Suppressor macrophage treated with lipopolysaccharide for 1 hour (primary cell): Measurements from ENCODE around the gene CACNB3.

ENCODE experiments used
- DNase-seq, 3 donors: peaks; one replicate each; pipeline ENCODE4 v3.0.0-alpha.2; 2020 to 2022

CACNB3 gene

DNA sequence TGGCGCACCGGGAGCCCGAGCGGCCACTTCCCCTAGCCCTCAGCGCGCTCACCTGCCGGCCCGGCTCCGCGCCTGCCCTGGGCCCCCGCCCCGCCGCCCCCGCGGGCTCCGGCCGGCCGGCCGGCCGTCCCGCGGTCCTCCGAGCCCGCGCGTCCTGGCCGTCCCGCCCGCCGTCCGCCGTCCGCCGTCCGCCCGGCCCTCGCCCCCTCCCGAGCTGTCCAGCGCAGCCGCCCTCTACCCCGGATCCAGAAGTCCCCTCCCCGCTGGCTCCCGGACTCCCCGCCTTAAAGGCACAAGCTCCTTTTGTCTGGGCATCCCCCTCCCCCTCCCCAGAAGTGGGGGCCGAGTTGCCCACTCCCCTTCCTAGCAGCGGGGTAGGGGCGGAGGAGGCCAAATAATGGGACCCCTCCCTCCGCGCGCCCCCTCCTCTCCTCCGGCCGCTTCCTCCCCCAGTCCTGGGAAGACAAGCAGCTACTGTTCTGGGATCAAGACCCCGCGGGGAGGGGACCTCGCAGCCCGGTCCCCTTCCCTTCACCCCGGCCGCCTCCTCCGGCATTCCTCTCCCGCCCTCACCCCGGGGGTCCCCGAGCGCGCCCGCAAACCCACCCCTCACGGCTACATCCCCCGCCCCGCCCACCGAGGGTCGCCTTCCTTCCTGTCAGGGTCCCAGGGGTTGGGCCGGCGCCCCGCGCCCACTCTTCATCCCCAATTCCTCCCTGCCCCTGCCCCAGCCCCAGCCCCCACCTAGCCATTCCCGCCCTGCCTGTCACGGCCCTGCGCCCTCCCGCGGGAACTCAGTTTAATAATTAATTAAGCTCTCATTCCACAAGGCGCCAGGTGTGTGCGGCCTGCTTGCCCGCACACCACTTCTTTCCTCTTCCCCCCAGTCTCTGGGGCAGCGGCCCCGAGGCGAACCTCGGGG, 29.2 kb upstream of the CACNB3 start, which contains the start of gene ADCY6:
TSS of gene ADCY6 (minus strand) at position 236 of the 922 bp plus-strand sequence. CDS start 5,655 bp downstream, outside the sequence.
- DNase-seq, result peak; percentile 51 to 74 (median 57)

DNA sequence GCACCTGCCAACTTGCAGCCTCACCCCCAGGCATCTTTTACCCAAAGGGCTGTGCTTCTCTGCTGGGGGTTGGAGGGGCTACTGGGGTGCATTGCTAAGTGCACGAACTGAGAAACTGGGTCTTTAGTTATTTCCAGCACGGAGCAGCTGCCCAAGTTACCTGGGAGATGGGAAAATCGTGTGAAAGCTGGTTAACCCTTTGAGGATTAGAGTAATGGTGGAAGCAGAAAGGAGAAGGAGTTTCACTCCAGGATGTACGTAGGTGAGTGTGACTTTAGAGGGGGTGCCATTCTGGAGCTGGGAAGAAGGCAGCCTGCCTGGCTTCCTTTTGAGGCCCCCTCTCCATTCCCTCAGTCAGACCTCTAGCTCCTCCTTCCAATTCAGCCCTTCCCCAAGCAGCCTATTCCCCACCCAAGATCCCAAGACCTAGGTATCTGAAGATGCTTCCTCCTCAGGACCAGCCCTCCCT, 28.4 kb upstream of the CACNB3 start:
- no peak for DNase-seq

GRCh38 chr12:48793696-48794095, 24.6 kb upstream of the CACNB3 start:
- DNase-seq, result no peak

- no peak for DNase-seq
These were observed 23.4 kb upstream of the CACNB3 start for GRCh38 chr12:48794870-48795269.

DNA sequence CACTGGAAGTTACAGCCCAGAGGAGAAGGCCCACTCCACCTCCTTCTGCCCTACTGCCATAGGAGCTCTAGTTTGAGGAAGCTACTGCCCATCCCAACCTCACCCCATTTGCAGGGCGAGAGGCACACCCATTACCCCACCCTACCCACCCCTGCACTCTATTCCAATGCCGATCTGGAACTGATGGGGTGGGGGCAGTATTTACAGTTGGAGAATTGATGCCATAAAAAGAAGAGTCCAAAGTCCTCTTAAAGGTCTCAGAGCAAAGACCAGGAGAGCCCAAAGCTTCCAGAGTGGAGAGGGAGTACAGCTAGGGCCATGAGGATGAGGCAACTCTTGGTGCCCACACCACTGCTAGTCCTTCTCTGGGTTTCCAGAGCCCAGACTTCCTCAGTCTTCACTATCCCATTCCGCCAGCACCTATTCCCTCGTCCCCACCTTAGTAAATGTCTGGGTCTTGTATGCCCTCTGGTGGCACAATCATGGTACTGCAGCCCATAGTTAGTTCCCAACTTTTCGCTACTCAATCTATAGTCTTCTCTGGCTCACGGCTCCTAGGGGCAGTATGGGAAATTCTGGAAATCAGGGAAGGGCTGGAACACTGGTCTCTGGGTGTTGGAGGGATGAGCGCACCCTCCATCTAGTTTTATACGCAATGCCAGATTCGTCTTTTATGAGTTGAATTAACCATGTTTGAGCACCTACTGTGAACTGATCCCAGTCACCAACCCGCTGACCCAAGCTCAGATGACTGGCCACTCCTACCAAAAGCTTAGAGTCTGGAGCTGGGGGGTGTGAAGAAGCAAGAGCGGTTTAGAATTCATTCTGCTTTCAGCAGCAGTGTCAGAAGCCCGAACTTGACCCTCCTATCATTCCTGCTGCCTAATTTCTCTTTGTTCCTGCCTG, 22.5 kb upstream of the CACNB3 start:
- DNase-seq, result peak; percentile 72 to 79 (median 73)

GRCh38 chr12:48796976-48797375, 21.3 kb upstream of the CACNB3 start:
- peak; percentile 27 to 37 (median 32) for DNase-seq

DNA sequence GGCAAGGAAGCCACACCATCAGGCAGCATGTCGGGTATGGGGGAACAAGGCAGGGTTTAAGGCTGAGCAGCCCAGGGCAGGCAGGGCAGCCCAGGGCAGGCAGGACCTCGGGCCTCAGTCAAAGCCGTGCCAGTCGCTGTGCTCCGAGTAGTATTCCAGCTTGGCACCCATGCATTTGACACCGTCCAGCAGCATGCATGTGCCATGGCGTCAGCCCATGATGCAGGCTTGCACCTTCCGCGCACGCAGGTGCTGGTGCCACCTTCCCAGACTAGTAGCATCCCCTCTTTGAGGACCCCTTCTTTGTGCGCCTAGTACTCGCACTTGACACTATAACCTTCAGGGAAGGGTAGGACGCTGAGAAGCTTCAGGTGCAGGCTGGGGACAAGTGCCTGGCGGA, 17.8 kb upstream of the CACNB3 start:
- no peak for DNase-seq

DNA sequence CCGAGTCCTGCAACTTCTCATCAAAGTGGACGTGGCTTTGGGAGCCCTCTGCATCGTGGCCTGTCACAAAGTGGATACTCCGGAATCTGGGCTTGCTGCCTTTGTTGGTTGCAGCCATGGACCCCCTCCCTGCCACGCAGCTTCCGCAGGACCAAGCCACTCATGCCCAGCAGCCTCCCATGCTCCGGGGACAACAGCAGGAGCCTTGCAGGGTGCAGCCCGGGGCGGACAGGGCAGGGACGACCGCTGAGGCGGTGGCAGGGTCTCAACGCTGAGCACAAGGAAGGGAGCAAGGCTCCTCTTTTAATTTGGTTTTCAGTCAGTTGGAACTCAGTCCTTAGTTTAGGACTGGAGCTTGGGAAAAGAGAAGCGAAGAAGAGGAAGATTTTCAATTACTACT, 17.3 kb upstream of the CACNB3 start:
- no peak for DNase-seq

- DNase-seq, result peak in 2 of 3 donors; percentile 17 to 49
These were observed 14.6 kb upstream of the CACNB3 start for GRCh38 chr12:48803675-48804074.

- no peak for DNase-seq
These were observed 10.3 kb upstream of the CACNB3 start for GRCh38 chr12:48807981-48808380.

DNA sequence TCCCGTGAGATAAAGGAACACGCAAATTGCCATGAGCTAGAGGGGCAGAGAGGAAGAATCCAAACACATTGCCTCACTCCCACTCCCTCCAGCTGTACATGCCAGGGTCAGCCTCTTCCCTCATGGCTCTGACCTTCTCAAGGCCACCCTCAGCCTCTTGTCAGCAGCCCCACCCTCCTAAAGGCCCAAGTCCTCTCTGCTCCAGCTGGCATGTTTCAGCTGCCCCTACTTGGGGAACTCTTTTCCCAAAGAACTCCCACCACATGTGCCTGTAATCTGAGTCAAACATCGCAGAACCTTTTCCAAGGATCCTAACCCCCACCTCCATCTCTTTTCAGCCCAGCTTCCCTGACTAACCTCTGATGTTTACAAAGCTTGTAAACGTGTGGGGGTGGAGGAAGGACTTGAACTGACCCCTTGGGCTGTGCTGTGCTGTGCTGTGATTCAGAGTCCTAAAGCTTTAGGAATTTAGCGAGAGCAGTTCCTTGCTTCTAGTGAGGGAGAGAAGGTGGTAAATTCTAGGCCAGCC, 7.3 kb upstream of the CACNB3 start:
- no peak for DNase-seq

DNA sequence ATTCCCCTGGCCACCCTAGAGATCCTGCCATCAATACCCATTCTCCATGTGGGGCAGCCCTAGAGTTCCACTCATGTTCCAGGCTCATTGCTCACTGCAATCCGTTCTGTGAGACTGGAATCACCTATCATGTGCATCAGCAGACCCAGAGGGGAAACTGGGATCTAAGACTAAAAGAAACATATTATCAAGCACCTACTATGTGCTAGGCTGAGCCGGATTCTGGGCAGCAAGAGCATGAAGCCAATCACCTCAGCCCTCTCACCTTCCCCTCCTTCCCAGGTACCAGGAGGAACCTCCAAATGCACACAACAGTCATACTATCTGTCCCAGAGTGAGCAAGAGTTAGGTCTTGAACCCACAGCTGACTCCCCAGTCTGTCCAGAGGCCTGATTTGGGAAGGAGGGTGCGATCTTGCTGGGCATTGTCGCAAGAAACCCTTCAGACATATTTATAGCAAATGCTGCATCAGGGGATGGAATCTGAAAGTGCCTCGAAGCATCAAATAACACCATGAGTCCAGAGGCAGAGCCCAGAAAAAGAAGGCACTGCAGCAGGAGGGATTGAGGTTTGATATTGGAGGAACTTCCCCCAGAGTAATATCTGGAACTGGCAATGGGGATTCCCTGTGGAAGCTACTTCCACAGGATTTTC, 6.7 kb upstream of the CACNB3 start:
- DNase-seq, result no peak

DNA sequence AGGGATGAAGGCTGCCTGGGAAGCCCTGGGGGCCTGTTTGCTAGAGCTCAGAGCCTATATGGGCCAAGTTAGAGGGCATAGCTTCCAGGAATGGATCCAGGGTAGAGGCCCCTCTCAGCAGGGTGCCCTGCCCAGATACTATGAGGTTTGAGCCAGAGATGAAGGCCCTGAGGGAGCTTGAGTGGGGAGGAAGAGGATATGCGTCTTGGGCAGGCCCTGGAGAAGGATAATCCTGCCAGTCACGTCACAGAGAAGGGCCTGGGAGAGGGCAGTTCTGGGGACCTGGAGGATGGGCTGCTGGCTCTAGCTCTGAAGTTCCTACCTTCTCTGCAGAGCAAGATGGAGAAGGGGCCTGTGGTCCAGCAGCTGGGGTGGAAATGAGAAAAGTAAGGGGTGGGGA, 5.9 kb upstream of the CACNB3 start:
- DNase-seq, result no peak

- DNase-seq, result no peak
These were observed 4.6 kb upstream of the CACNB3 start for GRCh38 chr12:48813465-48814261.

- peak; percentile 83 to 94 (median 90) for DNase-seq
These were observed 3.8 kb upstream of the CACNB3 start for GRCh38 chr12:48814262-48815125.

- peak; percentile 62 to 74 (median 68) for DNase-seq
These were observed 2.9 kb upstream of the CACNB3 start for GRCh38 chr12:48815126-48816110.

DNA sequence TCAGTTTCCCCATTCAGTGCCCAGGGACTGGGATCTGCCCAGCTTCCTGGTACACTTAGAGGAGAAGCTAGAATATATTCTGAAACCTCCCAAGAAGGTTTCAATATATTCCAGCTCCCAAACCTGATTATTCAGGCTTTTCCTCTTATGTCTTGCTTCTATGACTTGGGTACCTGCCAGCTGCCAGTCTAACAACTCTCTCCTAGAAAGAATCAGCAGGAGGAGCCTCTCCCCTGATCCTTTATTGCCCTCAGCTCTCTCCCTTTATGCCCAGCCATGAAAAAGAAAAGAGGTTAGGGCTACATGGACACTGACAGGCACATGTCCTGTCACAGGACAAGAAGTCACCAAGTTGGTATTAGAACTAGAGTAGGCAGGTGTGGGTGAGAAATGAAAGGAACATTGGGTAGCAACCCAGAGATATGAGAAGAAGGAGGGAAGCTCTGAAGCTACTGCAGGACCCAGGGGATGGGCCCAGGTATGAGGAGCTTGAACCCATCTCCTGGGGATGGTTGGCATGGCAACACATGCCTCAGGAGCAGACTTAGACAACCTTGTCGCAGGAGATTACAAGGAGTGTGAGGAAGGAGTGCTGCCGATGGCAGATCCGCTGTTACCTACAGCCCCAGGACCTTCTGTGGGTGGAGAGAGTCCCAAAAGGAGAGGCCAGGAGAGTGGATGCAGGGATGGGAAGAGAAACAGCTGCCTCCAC, 2.0 kb upstream of the CACNB3 start:
- no peak for DNase-seq

DNA sequence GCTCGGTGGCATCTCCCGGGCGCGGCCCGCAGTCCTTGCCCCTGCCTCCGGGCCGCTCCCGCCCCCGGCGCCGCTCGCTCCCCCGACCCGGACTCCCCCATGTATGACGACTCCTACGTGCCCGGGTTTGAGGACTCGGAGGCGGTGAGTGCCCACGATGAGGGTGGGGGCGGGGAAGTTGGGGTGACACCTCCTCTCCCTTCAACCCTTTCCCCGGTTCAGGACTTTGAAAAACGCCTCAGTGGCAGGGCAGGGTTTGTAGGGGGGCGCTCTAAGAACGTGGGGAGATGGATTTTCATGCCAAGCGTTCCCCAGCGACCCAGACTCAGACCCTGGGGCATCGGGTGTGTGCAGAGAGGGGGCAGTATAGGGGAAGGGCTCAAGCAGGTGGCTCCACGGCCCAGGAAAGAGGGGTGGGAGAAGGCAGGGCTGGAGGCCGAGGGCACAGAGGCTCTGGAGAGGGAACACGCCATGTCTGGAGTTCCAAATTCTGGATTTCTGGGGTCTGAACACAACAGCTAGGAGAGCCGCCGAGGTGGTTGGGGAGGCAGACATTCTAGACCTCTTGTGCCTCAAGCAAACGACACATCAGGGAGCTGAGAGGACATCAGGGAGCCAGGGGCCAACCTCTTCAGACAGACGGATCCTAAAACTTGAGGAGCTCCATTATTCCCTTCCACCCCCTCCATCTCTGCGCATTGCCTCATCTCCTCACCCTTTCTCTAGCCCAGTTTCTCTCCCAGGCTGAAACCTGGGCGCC, 715 bp downstream of the CACNB3 start:
- no peak for DNase-seq
